Stomach (tissue), 9 donors: Measurements from ENCODE around the gene BPHL. TPM values are rescaled to one million over a fixed set of nuclear protein-coding genes. Genes with fewer than 3 reads are reported as not detected.

Source experiments
- DNase-seq, 2 donors: peaks; one replicate each; pipeline versions ENCODE4 v3.0.0 to v3.0.0-alpha.2; 2013 to 2019
- H3K27ac ChIP-seq, 5 donors: fragments of 200-600 bp in 4 of 5; sonication (generic) in 4 of 5; one replicate each; pipeline ENCODE4 v1.5.1; 2013 to 2019; ENCODE audit warnings: mild to moderate bottlenecking in 1 of 5, moderate library complexity in 1 of 5
- H3K27me3 ChIP-seq, 3 donors: fragments of 200-600 bp; sonication (generic); one replicate each; pipeline ENCODE4 v1.5.1; 2017 to 2019; ENCODE audit warnings: mixed run types in 1 of 3
- H3K36me3 ChIP-seq, 4 donors: fragments of 200-600 bp; sonication (generic); 1 replicate in 3 of 4; 2 replicates in 1 of 4; pipeline ENCODE4 v1.5.1; 2016 to 2019
- H3K4me1 ChIP-seq, 4 donors: fragments of 200-600 bp; sonication (generic); one replicate each; pipeline ENCODE4 v1.5.1; 2016 to 2019
- H3K4me3 ChIP-seq, 4 donors: fragments of 200-600 bp; sonication (generic) in 3 of 4; one replicate each; pipeline ENCODE4 v1.5.1; 2016 to 2019; ENCODE audit warnings: mild to moderate bottlenecking in 1 of 4
- H3K9me3 ChIP-seq, 4 donors: fragments of 200-600 bp; sonication (generic); one replicate each; pipeline ENCODE4 v1.5.1; 2016 to 2019
- CTCF ChIP-seq, 7 experiments: fragments of 450-650 bp in 4 of 7; fragments of 200-600 bp in 3 of 7; sonication (generic) in 3 of 7; IDR thresholded peaks; one replicate each; pipeline ENCODE4 v1.5.1; 2016 to 2019; ENCODE audit warnings: antibody characterized with exemption in 7 of 7, control low read depth in 2 of 7, mild to moderate bottlenecking in 1 of 7
- EP300 ChIP-seq: sonication (generic); formaldehyde crosslinking; IDR thresholded peaks from one replicate; pipeline ENCODE4 v1.6.1; 2017; ENCODE audit warnings: antibody characterized with exemption
- POLR2A ChIP-seq, 4 donors: fragments of 450-650 bp; IDR thresholded peaks; one replicate each; pipeline ENCODE4 v1.6.1; 2016; ENCODE audit warnings: antibody characterized with exemption in 4 of 4, control low read depth in 2 of 4, mild to moderate bottlenecking in 1 of 4, moderate library complexity in 1 of 4
- POLR2AphosphoS5 ChIP-seq, 3 donors: sonication (generic); formaldehyde crosslinking; IDR thresholded peaks; one replicate each; pipeline ENCODE4 v1.6.1; 2016; ENCODE audit warnings: antibody characterized with exemption in 3 of 3
- WGBS, 5 donors: extraction: QIAGEN DNeasy Blood & Tissue Kit in 3 of 5; methylation state at CpG; one replicate each; pipeline versions ENCODE4 v1.1.5 to v1.1.7; 2013 to 2018; 5-methylcytosine and 5-hydroxymethylcytosine counted together
- intact Hi-C: fragments of 100-400 bp; cut with DNase I; formaldehyde crosslinking; loops from one replicate; pipeline ENCODE4 v1.15.1; 2023; ENCODE audit warnings: low total_unique reads
- polyA plus RNA-seq, 3 donors: library from polyadenylated mRNA; stranded (reverse); fragments of 200-250 nt; gene quantifications; one replicate each; pipeline ENCODE4 v1.2.3, GENCODE V29; 2013
- total RNA-seq, 5 donors: library from RNA; depleted of rRNA; stranded (reverse); fragments of >200 nt; gene quantifications; one replicate each; pipeline versions ENCODE4 v1.1.0 to v1.2.3, GENCODE V29; 2014 to 2016
- donor health status: healthy with polysubstance abuse.
- donor health status: Bipolar disorder and iron deficiency.
- donor health status: healthy.

Gene BPHL
- total and polyA plus RNA-seq, 8 donors = 9.3 to 104 (median 13.1) TPM

DNA sequence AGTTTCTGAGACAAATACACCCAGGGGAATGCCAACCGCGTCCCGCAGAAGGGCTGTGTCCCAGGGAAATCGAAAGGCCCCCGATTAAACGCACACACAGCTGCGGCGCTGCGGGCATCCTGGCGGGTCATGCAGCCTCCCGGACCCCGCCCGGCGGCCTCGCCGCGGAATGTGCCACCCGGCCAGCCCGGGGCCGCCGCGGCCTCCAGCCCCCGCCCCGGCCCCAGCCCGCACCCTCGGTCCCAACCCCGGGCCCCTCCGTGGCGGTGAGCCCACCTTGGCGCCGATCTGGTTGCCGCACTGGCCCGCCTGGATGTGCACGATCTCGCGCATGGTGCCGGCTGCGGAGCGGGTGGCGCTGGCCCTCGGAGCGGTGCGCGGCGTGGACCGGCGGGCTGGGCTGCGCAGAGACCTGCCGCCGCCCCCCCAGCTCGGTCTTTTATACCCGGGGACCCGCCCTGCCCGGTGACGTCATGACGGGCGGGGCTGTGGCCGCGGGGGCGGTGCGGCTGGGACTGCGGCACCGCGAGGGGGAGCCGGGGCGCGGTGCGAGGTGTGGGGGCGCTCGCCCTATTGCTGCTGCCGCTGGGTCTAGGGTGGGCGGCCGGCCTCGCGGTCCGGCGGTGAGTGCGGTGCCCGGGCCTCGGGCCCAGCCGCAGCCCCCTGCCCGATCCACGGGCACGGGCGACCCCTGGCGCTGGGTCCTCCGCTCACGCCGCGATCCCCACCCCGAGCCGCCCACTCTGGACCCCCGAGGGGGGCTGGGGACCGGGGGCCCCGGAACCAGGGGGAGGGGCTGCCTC lies 38.8 kb downstream of the BPHL start, which contains the start of gene TUBB2A:
Gene TUBB2A (minus strand): TSS at position 414 of the 803 bp plus-strand sequence. CDS start 81 bp downstream, at position 333.
- H3K4me3 ChIP-seq = peak within 1 kb of the TSS; percentile 69 to 96 (median 82)
- peak; percentile 89 to 95 for DNase-seq
- intact Hi-C loops = no loop called here

DNA sequence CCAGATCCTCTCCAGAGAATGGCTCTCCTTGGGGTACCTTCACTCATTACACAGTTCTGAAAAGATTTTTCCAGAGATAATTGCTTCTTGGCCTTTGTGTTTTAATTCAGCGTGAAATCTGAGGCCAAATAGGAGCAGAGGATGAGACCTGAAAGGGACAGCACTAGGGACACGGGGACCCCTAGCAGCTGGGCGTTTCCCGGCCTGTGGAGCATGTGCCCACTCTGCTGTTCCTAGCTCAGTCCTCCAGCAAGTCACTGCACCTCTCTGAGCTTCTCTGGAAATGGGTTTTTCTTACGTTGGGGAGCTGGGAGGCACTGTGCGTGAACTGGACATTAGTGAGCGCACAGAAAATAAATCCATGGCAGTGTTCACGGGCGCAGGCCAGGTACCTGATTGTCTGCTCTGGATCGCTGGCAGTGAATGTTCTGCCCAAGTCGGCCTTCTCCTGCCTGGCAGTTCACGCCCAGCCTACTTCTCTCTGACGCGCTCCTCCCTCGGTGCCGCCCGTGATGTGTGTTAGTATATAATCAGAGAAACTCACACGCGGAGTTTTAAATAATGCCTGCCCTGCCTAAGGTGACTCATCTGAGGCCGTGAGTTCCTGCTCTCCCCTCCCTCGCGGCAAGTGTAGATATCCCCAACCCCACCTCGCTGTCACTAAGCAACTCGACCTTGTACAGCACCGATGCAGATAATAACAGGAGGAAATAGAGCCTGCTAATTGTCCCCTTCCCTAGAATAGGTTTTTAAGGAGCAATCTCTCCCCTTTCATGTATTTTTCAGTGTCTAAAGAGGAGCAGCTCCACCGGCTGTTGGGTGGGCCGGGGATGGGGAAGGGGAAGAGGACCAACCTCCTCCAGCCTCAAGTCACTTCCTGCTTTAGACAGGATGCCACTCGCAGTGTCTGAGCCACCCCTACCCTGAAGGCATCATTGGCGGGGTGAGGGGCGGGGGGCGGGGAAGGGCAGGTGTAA lies 41.6 kb downstream of the BPHL start:
- Histone ChIP-seq H3K36me3 (peaks cover 2 to 6% (median 5%) of the 10 kb centered on the region in 4 donors), H3K9me3 (no peaks in the 10 kb centered on the region), H3K27me3 (no peaks in the 10 kb centered on the region), H3K4me1 (peaks cover 32 to 68% (median 56%) of the 10 kb centered on the region in 4 donors), H3K27ac (peak overlapping the region; percentile 83 to 98 (median 96)), H3K4me3 (no peak overlapping the region)
- TF ChIP-seq CTCF (IDR thresholded peaks at IDR 0.05) (no peak), POLR2A (IDR thresholded peaks at IDR 0.05) (peak in 2 of 4 donors; percentile 33 to 54), POLR2AphosphoS5 (IDR thresholded peaks at IDR 0.05) (peak in 2 of 3 donors; percentile 89 to 90)
- intact Hi-C loops = no loop called here
- peak; percentile 87 to 95 for DNase-seq
- WGBS, 5 donors = 32 to 46% (median 35%) methylated on average over 29 to 31 of the region's 31 CpGs

More for the DNA sequence above, 38.8 kb downstream of the BPHL start, which contains the start of gene TUBB2A:
- 0 to 1% (median 1%) methylated on average over 33 to 89 of the region's 95 CpGs for WGBS, 5 donors
- TF ChIP-seq CTCF (IDR thresholded peaks at IDR 0.05) = peak in 3 of 7 experiments; percentile 35 to 72 (median 36)
- peak in 1 of 4 donors; percentile 95 for TF ChIP-seq POLR2A (IDR thresholded peaks at IDR 0.05)
- TF ChIP-seq EP300 = no peak
- TF ChIP-seq POLR2AphosphoS5 (IDR thresholded peaks at IDR 0.05) = peak; percentile 71 to 98 (median 98)
- peaks cover 26 to 60% (median 47%) of the 10 kb centered on the region in 4 donors for H3K4me1 ChIP-seq
- no peaks in the 10 kb centered on the region for H3K27me3 ChIP-seq
- peak within 1 kb of the TSS; percentile 96 to 98 (median 98) for H3K27ac ChIP-seq
- H3K9me3 ChIP-seq = no peaks in the 10 kb centered on the region
- H3K36me3 ChIP-seq = peaks cover 13 to 25% (median 20%) of the 10 kb centered on the region in 4 donors

GRCh38 chr6:3162067-3162497 lies 43.6 kb downstream of the BPHL start:
- DNase-seq = no peak
- Histone ChIP-seq H3K4me3 (peak overlapping the region; percentile 53 to 83 (median 67)), H3K4me1 (peaks cover 32 to 56% (median 45%) of the 10 kb centered on the region in 4 donors), H3K36me3 (no peaks in the 10 kb centered on the region), H3K27ac (peak overlapping the region; percentile 67 to 96 (median 93)), H3K9me3 (no peaks in the 10 kb centered on the region), H3K27me3 (no peaks in the 10 kb centered on the region)
- 29 to 59% (median 42%) methylated on average over 6 to 7 of the region's 7 CpGs for WGBS, 5 donors
- no peak for TF ChIP-seq POLR2AphosphoS5 (IDR thresholded peaks at IDR 0.05)
- no peak for TF ChIP-seq EP300
- no peak for TF ChIP-seq POLR2A (IDR thresholded peaks at IDR 0.05)
- no peak for TF ChIP-seq CTCF (IDR thresholded peaks at IDR 0.05)
- intact Hi-C loops = no loop called here
